Endothelial cell of umbilical vein (primary cell): ENCODE results near the gene EVI5.

Source experiments
- CTCF ChIP-seq, 2 donors: IDR thresholded peaks; 1 replicate in 1 of 2; 2 replicates in 1 of 2; pipeline ENCODE4 v1.5.1; 2011; ENCODE audit warnings: low read length in 2 of 2, mild to moderate bottlenecking in 2 of 2, moderate library complexity in 2 of 2, control low read depth in 1 of 2, inconsistent platforms in 1 of 2, low read depth in 1 of 2; ENCODE audit not compliant: insufficient read depth in 1 of 2; ENCODE audit errors: extremely low read depth in 1 of 2
- MYC ChIP-seq: IDR thresholded peaks from one replicate; pipeline ENCODE4 v1.6.1; 2011; ENCODE audit warnings: mild to moderate bottlenecking, low read depth, low read length

GRCh38 chr1:92695104-92695503 lies 89.8 kb downstream of the EVI5 start:
- no peak for TF ChIP-seq CTCF (IDR thresholded peaks at IDR 0.05; ENCODE audit: extremely low read depth in 1 of 2, insufficient read depth in 1 of 2, low read depth in 1 of 2, low read length in 2 of 2)
- TF ChIP-seq MYC, result no peak
